EH (cell line): ENCODE results near the gene C14orf119.

Source experiments
- DNase-seq: peaks from one replicate; pipeline ENCODE4 v3.0.0-alpha.2; 2015; ENCODE audit warnings: low read depth

The C14orf119 gene

GRCh38 chr14:23149745-23150144 lies 54.4 kb downstream of the C14orf119 start:
- DNase-seq = no peak
